GM12878 (cell line): ENCODE results near the gene UBXN11.

Source experiments
- ETV6 ChIP-seq, 2 experiments: fragments of 450-650 bp in 1 of 2; IDR thresholded peaks in 1 of 2; conservative IDR thresholded peaks in 1 of 2; 2 replicates each; pipeline ENCODE4 v1.6.1; 2014; ENCODE audit warnings: antibody characterized with exemption in 1 of 2, borderline replicate concordance in 1 of 2, low read depth in 1 of 2, mild to moderate bottlenecking in 1 of 2, moderate library complexity in 1 of 2
- KLF5 ChIP-seq: fragments of 450-650 bp; IDR thresholded peaks from 2 replicates; pipeline ENCODE4 v1.6.1; 2014; ENCODE audit warnings: mild to moderate bottlenecking; ENCODE audit not compliant: partially characterized antibody
- NBN ChIP-seq: fragments of 450-650 bp; IDR thresholded peaks from 2 replicates; pipeline ENCODE4 v1.6.1; 2016
- POLR2A ChIP-seq: IDR thresholded peaks from 2 replicates; pipeline ENCODE4 v1.6.1; 2011; ENCODE audit warnings: low read depth, mild to moderate bottlenecking, low read length
- POLR2AphosphoS5 ChIP-seq: IDR thresholded peaks from 2 replicates; pipeline ENCODE4 v1.6.1; 2011; ENCODE audit warnings: mild to moderate bottlenecking, low read length, inconsistent platforms
- POU2F2 ChIP-seq: IDR thresholded peaks from 3 replicates; pipeline ENCODE4 v1.6.1; 2011; ENCODE audit warnings: low read depth, mild to moderate bottlenecking, low read length, borderline replicate concordance
- RAD21 ChIP-seq: IDR thresholded peaks from 2 replicates; pipeline ENCODE4 v1.6.1; 2011; ENCODE audit warnings: mild to moderate bottlenecking, low read depth, low read length, moderate library complexity; ENCODE audit not compliant: insufficient read depth
- RCOR1 ChIP-seq: conservative IDR thresholded peaks from 2 replicates; pipeline ENCODE4 v1.6.1; 2012; ENCODE audit warnings: low read depth, low read length, improper control_type of control experiment
- SP1 ChIP-seq: IDR thresholded peaks from one replicate; pipeline ENCODE4 v1.6.1; 2011; ENCODE audit warnings: low read depth, low read length
- TARDBP ChIP-seq: IDR thresholded peaks from 2 replicates; pipeline ENCODE4 v1.6.1; 2016; ENCODE audit warnings: borderline replicate concordance
- TF ChIP-seq, protein P1 (sequence below), 3 experiments: IDR thresholded peaks in 2 of 3; conservative IDR thresholded peaks in 1 of 3; 2 replicates each; pipeline ENCODE4 v1.5.1; 2011; ENCODE audit warnings: low read depth in 3 of 3, low read length in 3 of 3, mild to moderate bottlenecking in 3 of 3, control low read depth in 2 of 3, moderate library complexity in 2 of 3, inconsistent platforms in 1 of 3, mixed read lengths in 1 of 3; ENCODE audit not compliant: control insufficient read depth in 2 of 3, insufficient read depth in 1 of 3; ENCODE audit errors: extremely low read depth in 1 of 3
- TF ChIP-seq, protein P2 (sequence below): fragments of 450-650 bp; formaldehyde crosslinking; IDR thresholded peaks from 2 replicates; pipeline ENCODE4 v1.5.0; 2022; ENCODE audit warnings: mild to moderate bottlenecking, missing genetic modification characterization
- TF ChIP-seq, protein P3 (sequence below): fragments of 450-650 bp; IDR thresholded peaks from 2 replicates; pipeline ENCODE4 v1.6.1; 2017; ENCODE audit warnings: antibody characterized with exemption, mild to moderate bottlenecking, moderate library complexity
- TF ChIP-seq, protein P4 (sequence below): fragments of 150-350 bp; IDR thresholded peaks from 2 replicates; pipeline ENCODE4 v1.6.1; 2016; ENCODE audit warnings: low read depth, low read length

DNA sequence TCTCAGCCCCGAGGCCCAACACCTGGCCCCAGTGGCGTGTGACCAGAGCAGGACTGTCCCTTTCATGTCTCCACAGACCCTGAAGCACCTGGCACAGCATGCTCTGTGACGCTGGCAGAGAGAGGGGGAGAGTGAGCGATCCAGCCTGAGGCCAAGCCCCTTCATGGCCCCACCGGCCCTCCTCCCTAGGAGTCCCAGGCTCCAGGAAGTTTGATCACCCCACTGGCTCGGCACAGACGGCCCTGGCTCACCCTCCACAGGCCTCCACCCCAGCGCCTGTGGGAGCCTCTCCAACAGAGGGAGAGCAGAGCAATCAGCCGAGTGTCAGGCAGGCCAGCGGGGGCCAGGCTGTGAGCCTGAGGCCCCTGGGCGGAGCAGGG is 15.6 kb downstream of the UBXN11 start:
- TF ChIP-seq, protein P1, sequence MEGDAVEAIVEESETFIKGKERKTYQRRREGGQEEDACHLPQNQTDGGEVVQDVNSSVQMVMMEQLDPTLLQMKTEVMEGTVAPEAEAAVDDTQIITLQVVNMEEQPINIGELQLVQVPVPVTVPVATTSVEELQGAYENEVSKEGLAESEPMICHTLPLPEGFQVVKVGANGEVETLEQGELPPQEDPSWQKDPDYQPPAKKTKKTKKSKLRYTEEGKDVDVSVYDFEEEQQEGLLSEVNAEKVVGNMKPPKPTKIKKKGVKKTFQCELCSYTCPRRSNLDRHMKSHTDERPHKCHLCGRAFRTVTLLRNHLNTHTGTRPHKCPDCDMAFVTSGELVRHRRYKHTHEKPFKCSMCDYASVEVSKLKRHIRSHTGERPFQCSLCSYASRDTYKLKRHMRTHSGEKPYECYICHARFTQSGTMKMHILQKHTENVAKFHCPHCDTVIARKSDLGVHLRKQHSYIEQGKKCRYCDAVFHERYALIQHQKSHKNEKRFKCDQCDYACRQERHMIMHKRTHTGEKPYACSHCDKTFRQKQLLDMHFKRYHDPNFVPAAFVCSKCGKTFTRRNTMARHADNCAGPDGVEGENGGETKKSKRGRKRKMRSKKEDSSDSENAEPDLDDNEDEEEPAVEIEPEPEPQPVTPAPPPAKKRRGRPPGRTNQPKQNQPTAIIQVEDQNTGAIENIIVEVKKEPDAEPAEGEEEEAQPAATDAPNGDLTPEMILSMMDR (IDR thresholded peaks at IDR 0.05 in 2 of 3, conservative IDR thresholded peaks at IDR 0.05 in 1 of 3; ENCODE audit: control insufficient read depth in 2 of 3, extremely low read depth in 1 of 3, insufficient read depth in 1 of 3, low read depth in 3 of 3, low read length in 3 of 3) = no peak
- TF ChIP-seq POLR2AphosphoS5 (no peak), SP1 (no peak), TARDBP (no peak), ETV6 (conservative IDR thresholded peaks at IDR 0.05 in 1 of 2, IDR thresholded peaks at IDR 0.05 in 1 of 2; ENCODE audit: borderline replicate concordance in 1 of 2, low read depth in 1 of 2) (no peak), RAD21 (no peak), KLF5 (no peak), POLR2A (no peak), RCOR1 (no peak), NBN (no peak), POU2F2 (no peak)
- TF ChIP-seq, protein P2, sequence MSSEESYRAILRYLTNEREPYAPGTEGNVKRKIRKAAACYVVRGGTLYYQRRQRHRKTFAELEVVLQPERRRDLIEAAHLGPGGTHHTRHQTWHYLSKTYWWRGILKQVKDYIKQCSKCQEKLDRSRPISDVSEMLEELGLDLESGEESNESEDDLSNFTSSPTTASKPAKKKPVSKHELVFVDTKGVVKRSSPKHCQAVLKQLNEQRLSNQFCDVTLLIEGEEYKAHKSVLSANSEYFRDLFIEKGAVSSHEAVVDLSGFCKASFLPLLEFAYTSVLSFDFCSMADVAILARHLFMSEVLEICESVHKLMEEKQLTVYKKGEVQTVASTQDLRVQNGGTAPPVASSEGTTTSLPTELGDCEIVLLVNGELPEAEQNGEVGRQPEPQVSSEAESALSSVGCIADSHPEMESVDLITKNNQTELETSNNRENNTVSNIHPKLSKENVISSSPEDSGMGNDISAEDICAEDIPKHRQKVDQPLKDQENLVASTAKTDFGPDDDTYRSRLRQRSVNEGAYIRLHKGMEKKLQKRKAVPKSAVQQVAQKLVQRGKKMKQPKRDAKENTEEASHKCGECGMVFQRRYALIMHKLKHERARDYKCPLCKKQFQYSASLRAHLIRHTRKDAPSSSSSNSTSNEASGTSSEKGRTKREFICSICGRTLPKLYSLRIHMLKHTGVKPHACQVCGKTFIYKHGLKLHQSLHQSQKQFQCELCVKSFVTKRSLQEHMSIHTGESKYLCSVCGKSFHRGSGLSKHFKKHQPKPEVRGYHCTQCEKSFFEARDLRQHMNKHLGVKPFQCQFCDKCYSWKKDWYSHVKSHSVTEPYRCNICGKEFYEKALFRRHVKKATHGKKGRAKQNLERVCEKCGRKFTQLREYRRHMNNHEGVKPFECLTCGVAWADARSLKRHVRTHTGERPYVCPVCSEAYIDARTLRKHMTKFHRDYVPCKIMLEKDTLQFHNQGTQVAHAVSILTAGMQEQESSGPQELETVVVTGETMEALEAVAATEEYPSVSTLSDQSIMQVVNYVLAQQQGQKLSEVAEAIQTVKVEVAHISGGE (CRISPR knock-in tag) = no peak
- TF ChIP-seq, protein P3, sequence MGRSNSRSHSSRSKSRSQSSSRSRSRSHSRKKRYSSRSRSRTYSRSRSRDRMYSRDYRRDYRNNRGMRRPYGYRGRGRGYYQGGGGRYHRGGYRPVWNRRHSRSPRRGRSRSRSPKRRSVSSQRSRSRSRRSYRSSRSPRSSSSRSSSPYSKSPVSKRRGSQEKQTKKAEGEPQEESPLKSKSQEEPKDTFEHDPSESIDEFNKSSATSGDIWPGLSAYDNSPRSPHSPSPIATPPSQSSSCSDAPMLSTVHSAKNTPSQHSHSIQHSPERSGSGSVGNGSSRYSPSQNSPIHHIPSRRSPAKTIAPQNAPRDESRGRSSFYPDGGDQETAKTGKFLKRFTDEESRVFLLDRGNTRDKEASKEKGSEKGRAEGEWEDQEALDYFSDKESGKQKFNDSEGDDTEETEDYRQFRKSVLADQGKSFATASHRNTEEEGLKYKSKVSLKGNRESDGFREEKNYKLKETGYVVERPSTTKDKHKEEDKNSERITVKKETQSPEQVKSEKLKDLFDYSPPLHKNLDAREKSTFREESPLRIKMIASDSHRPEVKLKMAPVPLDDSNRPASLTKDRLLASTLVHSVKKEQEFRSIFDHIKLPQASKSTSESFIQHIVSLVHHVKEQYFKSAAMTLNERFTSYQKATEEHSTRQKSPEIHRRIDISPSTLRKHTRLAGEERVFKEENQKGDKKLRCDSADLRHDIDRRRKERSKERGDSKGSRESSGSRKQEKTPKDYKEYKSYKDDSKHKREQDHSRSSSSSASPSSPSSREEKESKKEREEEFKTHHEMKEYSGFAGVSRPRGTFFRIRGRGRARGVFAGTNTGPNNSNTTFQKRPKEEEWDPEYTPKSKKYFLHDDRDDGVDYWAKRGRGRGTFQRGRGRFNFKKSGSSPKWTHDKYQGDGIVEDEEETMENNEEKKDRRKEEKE = no peak
- TF ChIP-seq, protein P4, sequence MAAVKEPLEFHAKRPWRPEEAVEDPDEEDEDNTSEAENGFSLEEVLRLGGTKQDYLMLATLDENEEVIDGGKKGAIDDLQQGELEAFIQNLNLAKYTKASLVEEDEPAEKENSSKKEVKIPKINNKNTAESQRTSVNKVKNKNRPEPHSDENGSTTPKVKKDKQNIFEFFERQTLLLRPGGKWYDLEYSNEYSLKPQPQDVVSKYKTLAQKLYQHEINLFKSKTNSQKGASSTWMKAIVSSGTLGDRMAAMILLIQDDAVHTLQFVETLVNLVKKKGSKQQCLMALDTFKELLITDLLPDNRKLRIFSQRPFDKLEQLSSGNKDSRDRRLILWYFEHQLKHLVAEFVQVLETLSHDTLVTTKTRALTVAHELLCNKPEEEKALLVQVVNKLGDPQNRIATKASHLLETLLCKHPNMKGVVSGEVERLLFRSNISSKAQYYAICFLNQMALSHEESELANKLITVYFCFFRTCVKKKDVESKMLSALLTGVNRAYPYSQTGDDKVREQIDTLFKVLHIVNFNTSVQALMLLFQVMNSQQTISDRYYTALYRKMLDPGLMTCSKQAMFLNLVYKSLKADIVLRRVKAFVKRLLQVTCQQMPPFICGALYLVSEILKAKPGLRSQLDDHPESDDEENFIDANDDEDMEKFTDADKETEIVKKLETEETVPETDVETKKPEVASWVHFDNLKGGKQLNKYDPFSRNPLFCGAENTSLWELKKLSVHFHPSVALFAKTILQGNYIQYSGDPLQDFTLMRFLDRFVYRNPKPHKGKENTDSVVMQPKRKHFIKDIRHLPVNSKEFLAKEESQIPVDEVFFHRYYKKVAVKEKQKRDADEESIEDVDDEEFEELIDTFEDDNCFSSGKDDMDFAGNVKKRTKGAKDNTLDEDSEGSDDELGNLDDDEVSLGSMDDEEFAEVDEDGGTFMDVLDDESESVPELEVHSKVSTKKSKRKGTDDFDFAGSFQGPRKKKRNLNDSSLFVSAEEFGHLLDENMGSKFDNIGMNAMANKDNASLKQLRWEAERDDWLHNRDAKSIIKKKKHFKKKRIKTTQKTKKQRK = no peak
